Nephron (organoid): Measurements from ENCODE around the gene AGK.
"Not testable (repeated sequence)": the region's sequence is repeated elsewhere in the genome, so short reads cannot be mapped to it uniquely, and the experiment has no call there.

ENCODE experiments used
- H3K27ac Mint-ChIP-seq, 3 experiments: 2 replicates each; pipeline ENCODE4 v1.8.0; 2020; ENCODE audit warnings: mixed read lengths in 3 of 3, mild to moderate bottlenecking in 2 of 3, moderate library complexity in 1 of 3
- H3K27me3 Mint-ChIP-seq: 2 replicates; pipeline ENCODE4 v1.8.0; 2021; ENCODE audit warnings: low read depth, mild to moderate bottlenecking, moderate library complexity, mixed read lengths
- H3K36me3 Mint-ChIP-seq: 2 replicates; pipeline ENCODE4 v1.8.0; 2020; ENCODE audit warnings: low read depth, mixed read lengths
- H3K4me1 Mint-ChIP-seq: 2 replicates; pipeline ENCODE4 v1.8.0; 2020; ENCODE audit warnings: mixed read lengths
- H3K4me3 Mint-ChIP-seq, 3 experiments: 2 replicates each; pipeline ENCODE4 v1.8.0; 2020; ENCODE audit warnings: mild to moderate bottlenecking in 3 of 3, mixed read lengths in 3 of 3, moderate library complexity in 2 of 3
- H3K9me3 Mint-ChIP-seq: 2 replicates; pipeline ENCODE4 v1.8.0; 2020; ENCODE audit warnings: mixed read lengths
- TF ChIP-seq, protein P1 (sequence below), 3 experiments: fragments of 200-600 bp; sonication (generic); IDR thresholded peaks; one replicate each; pipeline ENCODE4 v1.5.0; 2021; ENCODE audit warnings: antibody characterized with exemption in 3 of 3; ENCODE audit not compliant: unreplicated experiment in 3 of 3

Gene AGK

GRCh38 chr7:141685285-141686023 lies 134.2 kb downstream of the AGK start:
- H3K4me1 Mint-ChIP-seq: no peaks in the 10 kb centered on the region

DNA sequence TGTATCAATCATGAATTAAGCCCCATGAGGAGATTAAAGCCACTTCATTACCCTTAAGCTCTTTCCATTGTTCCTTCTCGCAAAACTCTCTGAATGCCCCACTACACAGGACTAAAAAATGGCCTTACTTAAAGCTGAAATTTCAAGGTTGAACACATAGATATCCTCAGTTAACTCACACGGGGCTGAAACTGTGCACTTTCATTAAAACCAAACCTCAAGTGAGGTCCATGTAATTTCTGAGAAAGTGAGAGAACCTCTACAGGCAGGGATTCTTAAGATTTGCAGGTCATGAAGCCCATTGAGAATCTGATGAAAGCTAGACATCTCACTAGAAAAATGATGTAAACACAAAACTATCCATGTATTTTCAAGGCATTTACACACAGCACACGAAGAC lies 134.9 kb downstream of the AGK start:
- no peaks in the 10 kb centered on the region for H3K27me3 Mint-ChIP-seq
- H3K27ac Mint-ChIP-seq: no peak overlapping the region
- TF ChIP-seq, protein P1, sequence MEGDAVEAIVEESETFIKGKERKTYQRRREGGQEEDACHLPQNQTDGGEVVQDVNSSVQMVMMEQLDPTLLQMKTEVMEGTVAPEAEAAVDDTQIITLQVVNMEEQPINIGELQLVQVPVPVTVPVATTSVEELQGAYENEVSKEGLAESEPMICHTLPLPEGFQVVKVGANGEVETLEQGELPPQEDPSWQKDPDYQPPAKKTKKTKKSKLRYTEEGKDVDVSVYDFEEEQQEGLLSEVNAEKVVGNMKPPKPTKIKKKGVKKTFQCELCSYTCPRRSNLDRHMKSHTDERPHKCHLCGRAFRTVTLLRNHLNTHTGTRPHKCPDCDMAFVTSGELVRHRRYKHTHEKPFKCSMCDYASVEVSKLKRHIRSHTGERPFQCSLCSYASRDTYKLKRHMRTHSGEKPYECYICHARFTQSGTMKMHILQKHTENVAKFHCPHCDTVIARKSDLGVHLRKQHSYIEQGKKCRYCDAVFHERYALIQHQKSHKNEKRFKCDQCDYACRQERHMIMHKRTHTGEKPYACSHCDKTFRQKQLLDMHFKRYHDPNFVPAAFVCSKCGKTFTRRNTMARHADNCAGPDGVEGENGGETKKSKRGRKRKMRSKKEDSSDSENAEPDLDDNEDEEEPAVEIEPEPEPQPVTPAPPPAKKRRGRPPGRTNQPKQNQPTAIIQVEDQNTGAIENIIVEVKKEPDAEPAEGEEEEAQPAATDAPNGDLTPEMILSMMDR (IDR thresholded peaks at IDR 0.05; ENCODE audit: unreplicated experiment in 3 of 3): no peak
- no peaks in the 10 kb centered on the region for H3K9me3 Mint-ChIP-seq
- H3K4me1 Mint-ChIP-seq: no peaks in the 10 kb centered on the region
- no peak overlapping the region for H3K4me3 Mint-ChIP-seq
- peaks cover 27% of the 10 kb centered on the region for H3K36me3 Mint-ChIP-seq

More at GRCh38 chr7:141685285-141686023, 134.2 kb downstream of the AGK start:
- Mint-ChIP-seq H3K4me3 (no peak overlapping the region), H3K36me3 (peaks cover 32% of the 10 kb centered on the region), H3K27ac (no peak overlapping the region), H3K27me3 (no peaks in the 10 kb centered on the region), H3K9me3 (no peaks in the 10 kb centered on the region)
- TF ChIP-seq, protein P1 (IDR thresholded peaks at IDR 0.05; ENCODE audit: unreplicated experiment in 3 of 3): no peak

- TF ChIP-seq, protein P1 (IDR thresholded peaks at IDR 0.05; ENCODE audit: unreplicated experiment in 3 of 3): no peak
- H3K27ac Mint-ChIP-seq: no peak overlapping the region
- H3K4me1 Mint-ChIP-seq: no peaks in the 10 kb centered on the region
- no peak overlapping the region for H3K4me3 Mint-ChIP-seq
- H3K36me3 Mint-ChIP-seq: peaks cover 27% of the 10 kb centered on the region
- no peaks in the 10 kb centered on the region for H3K9me3 Mint-ChIP-seq
- no peaks in the 10 kb centered on the region for H3K27me3 Mint-ChIP-seq
Observed at GRCh38 chr7:141686670-141687069, 135.5 kb downstream of the AGK start.

- no peaks in the 10 kb centered on the region for H3K9me3 Mint-ChIP-seq
- no peaks in the 10 kb centered on the region for H3K4me1 Mint-ChIP-seq
- H3K27ac Mint-ChIP-seq: no peak overlapping the region
- no peaks in the 10 kb centered on the region for H3K27me3 Mint-ChIP-seq
- no peak overlapping the region for H3K4me3 Mint-ChIP-seq
- TF ChIP-seq, protein P1 (IDR thresholded peaks at IDR 0.05; ENCODE audit: unreplicated experiment in 3 of 3): no peak
- H3K36me3 Mint-ChIP-seq: peaks cover 17% of the 10 kb centered on the region
Observed at GRCh38 chr7:141688043-141688442, 136.8 kb downstream of the AGK start.

- H3K27me3 Mint-ChIP-seq, H3K4me3 Mint-ChIP-seq, H3K9me3 Mint-ChIP-seq, H3K4me1 Mint-ChIP-seq, H3K27ac Mint-ChIP-seq: not testable (repeated sequence)
- peaks cover 17% of the 10 kb centered on the region for H3K36me3 Mint-ChIP-seq
Observed at GRCh38 chr7:141689072-141689825, 138.0 kb downstream of the AGK start.

GRCh38 chr7:141691540-141691939 lies 140.3 kb downstream of the AGK start:
- Mint-ChIP-seq H3K4me1 (no peaks in the 10 kb centered on the region), H3K27ac (no peak overlapping the region), H3K27me3 (no peaks in the 10 kb centered on the region), H3K36me3 (peaks cover 6% of the 10 kb centered on the region), H3K9me3 (no peaks in the 10 kb centered on the region), H3K4me3 (no peak overlapping the region)
- TF ChIP-seq, protein P1 (IDR thresholded peaks at IDR 0.05; ENCODE audit: unreplicated experiment in 3 of 3): no peak
